C4-2B (cell line): Measurements from ENCODE around the gene AGBL3.
"Not testable (repeated sequence)": the region's sequence is repeated elsewhere in the genome, so short reads cannot be mapped to it uniquely, and the experiment has no call there.

ENCODE experiments used
- CTCF ChIP-seq: fragments of 450-650 bp; conservative IDR thresholded peaks from 2 replicates; pipeline ENCODE4 v1.5.1; 2017; ENCODE audit warnings: mild to moderate bottlenecking
- ZFX ChIP-seq: fragments of 450-650 bp; IDR thresholded peaks from 2 replicates; pipeline ENCODE4 v1.6.1; 2017

GRCh38 chr7:135124631-135125030 lies 138.3 kb downstream of the AGBL3 start:
- TF ChIP-seq CTCF, ZFX: not testable (repeated sequence)
